Measurements from ENCODE around the gene RWDD3. TPM values are rescaled to one million over a fixed set of nuclear protein-coding genes. Genes with fewer than 3 reads are reported as not detected.

The RWDD3 gene
- total RNA-seq, 2 experiments from 2014 or later: 10.5 to 14.3 TPM

GRCh38 chr1:95287081-95287480, 53.1 kb downstream of the RWDD3 start:
- H3K4me1 Mint-ChIP-seq: no peaks in the 10 kb centered on the region
- H3K36me3 Mint-ChIP-seq (ENCODE audit: low read depth): no peaks in the 10 kb centered on the region
- H3K27ac Mint-ChIP-seq: no peak overlapping the region
- ChIA-PET CTCF (no interaction called here), POLR2A (no interaction called here)
- no peaks in the 10 kb centered on the region for H3K9me3 Mint-ChIP-seq (ENCODE audit: low read depth)
- H3K27me3 Mint-ChIP-seq: peaks cover 3% of the 10 kb centered on the region
- intact Hi-C loops (cut with DNase I, micrococcal nuclease): no loop called here
- H3K4me3 Mint-ChIP-seq: no peak overlapping the region
- DNase-seq (no peak), ATAC-seq (no peak)

GRCh38 chr1:95287825-95288224, 53.8 kb downstream of the RWDD3 start:
- no peak for DNase-seq
- ChIA-PET POLR2A (interaction anchor here (0.7 kb wide), 1 partner anchor 857 kb away, joined by 3 read pairs; no protein-coding TSS in a partner anchor), CTCF (no interaction called here)
- H3K36me3 Mint-ChIP-seq (ENCODE audit: low read depth): no peaks in the 10 kb centered on the region
- H3K27me3 Mint-ChIP-seq: peaks cover 3% of the 10 kb centered on the region
- intact Hi-C loops (cut with DNase I, micrococcal nuclease): no loop called here
- H3K27ac Mint-ChIP-seq: no peak overlapping the region
- no peaks in the 10 kb centered on the region for H3K9me3 Mint-ChIP-seq (ENCODE audit: low read depth)
- no peaks in the 10 kb centered on the region for H3K4me1 Mint-ChIP-seq
- H3K4me3 Mint-ChIP-seq: no peak overlapping the region
- no peak for ATAC-seq

Other genes starting within 250 kb of the RWDD3 start
- 1 to 10 TPM; 5.3 to 7.3 TPM for gene ALG14, start 161.3 kb upstream of the RWDD3 start, total RNA-seq
- gene TLCD4, start 116.9 kb upstream of the RWDD3 start, total RNA-seq: under 1 TPM; 0.19 to 0.25 TPM

All from activated CD4-positive, alpha-beta T cell treated with anti-CD3 and anti-CD28 coated beads for 36 hours (primary cell).